HG03558 (cell line): Measurements from ENCODE around the gene KRTAP9-6.
"Not testable (repeated sequence)": the region's sequence is repeated elsewhere in the genome, so short reads cannot be mapped to it uniquely, and the experiment has no call there.

Experiments
- ATAC-seq: cut with Tn5 transposase; IDR thresholded peaks from one replicate; pipeline ENCODE4 v1.9.1; 2021; ENCODE audit warnings: moderate number of reproducible peaks; ENCODE audit not compliant: unreplicated experiment; ENCODE audit errors: extremely low read depth

KRTAP9-6 gene

DNA sequence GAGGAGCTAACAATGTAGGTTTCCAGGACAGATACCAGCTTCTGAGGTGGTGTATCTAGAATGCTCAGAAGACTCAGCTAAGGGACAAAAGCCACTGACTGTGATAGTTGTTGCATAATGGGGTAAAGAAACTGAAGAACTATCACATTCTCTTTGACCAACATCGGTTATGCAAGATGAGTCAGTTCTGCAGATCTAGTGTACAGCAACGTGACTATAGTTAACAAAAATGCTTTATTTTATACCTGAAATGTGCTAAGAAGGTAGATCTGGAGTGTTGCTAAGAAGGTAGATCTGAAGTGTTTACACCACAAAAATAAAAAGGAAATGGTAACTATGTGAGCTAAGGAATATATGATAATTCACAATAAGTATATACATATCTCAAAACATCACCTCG lies 2.5 kb downstream of the KRTAP9-6 start:
- no peak for ATAC-seq

DNA sequence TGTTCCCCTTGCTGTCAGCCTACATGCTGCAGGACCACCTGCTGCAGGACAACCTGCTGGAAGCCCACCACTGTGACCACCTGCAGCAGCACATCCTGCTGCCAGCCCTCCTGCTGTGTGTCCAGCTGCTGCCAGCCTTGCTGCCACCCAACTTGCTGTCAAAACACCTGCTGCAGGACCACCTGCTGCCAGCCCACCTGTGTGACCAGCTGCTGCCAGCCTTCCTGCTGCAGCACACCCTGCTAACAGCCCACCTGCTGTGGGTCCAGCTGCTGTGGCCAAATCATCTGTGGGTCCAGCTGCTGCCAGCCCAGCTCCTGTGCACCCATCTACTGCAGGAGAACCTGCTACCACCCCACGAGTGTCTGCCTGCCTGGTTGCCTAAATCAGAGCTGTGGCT lies 6.1 kb downstream of the KRTAP9-6 start:
- ATAC-seq, result not testable (repeated sequence)

DNA sequence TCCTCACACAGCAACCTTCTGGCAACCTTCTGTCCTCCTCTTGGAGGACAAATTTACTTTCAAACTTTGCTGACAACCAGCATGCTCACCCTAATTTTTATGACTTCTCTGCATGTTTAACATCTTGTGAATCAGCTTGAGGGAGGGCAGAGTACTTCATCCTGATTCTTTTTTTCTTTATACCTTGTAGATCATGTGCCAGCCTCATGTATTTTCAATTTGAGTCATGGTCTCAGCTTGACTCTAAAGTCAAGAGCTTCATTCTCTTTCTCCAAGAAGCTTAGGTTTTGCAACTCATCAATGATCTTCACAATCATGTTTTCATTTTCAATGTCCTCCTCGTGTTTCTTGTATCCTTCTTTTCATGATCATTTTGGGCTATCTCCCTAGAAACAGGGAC lies 6.7 kb downstream of the KRTAP9-6 start:
- no peak for ATAC-seq

DNA sequence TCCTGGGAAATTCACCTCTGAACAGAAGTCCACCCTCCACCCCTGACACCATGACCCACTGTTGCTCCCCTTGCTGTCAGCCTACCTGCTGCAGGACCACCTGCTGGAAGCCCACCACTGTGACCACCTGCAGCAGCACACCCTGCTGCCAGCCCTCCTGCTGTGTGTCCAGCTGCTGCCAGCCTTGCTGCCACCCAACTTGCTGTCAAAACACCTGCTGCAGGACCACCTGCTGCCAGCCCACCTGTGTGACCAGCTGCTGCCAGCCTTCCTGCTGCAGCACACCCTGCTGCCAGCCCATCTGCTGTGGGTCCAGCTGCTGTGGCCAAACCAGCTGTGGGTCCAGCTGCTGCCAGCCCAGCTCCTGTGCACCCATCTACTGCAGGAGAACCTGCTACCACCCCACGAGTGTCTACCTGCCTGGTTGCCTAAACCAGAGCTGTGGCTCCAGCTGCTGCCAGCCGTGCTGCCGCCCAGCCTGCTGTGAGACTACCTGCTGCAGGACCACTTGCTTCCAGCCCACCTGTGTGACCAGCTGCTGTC lies 10.5 kb downstream of the KRTAP9-6 start, which contains the start of gene KRTAP9-7:
KRTAP9-7 (plus strand) TSS at position 51 of the 543 bp plus-strand sequence; CDS start at position 51, 0 bp downstream.
- ATAC-seq, result not testable (repeated sequence)

DNA sequence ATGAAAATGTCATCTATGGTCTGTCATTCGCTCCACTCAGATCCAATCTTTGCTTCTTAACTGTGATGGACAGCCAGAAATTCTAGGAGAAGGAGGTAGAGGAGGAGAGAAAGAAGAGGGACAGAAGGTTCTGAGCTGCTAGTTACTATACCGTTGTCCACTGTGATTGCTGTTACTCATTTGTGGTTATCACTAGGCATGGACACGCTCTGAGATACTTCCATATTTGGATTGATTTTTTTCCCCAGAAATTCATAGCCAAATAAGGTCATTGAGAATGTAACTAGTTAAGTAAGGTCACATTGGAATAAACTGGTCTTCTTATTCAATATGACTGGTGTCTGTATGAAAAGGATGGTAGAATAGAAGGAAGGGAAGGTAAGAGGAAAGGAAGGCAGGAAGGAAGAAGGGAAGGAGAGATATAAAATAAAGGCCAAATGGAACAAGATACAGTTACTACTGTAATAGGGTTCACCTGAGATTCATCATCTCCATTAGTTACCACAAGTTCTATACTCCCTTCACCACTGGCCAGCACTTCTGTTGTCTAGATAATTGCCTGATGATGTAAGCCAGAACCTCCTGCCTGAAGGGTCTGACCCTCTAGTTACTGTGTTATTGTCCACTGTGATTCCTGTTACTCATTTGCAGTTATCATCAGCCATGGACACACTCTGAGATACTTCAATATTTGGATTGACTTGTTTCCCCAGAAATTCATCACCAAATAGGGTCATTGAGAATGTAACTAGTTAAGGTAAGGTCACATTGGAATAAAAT lies 13.2 kb downstream of the KRTAP9-6 start:
- ATAC-seq, result no peak

DNA sequence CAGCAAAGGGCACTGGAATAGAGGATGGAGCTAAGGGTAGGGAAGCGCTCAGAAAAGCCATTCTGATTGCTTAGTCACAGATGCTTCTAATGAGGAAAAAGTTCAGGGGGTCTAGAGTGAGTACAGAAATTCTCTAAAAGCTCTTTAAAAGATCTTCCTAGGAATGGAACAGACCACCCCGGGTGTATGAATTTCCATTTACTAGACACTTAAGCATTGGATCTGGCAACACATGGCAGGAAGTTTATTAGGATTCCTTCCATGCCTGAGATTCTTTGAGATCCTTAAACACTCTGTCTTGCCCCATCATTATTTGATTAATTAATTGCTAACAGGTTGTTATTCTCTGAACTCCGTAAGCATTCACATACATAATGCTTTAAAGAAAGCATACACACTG lies 18.9 kb downstream of the KRTAP9-6 start:
- ATAC-seq, result no peak

DNA sequence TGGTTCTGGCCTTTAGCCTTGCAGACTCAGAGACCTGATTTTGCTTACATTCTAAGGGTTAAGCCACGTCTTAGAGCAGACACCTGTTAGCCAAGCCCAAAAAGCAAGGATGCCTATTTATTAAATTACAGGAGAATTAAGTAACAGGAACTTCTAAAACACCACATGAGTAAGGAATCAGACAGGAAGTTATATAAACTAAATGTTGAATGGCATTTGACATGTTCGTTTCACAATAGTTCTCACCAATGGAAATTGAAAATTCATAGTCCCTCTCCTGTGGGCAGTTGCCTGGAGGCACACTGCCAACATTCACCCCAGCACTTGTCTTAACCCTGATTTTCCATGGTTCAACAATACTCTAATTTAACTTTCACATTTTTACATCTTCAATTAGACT lies 19.4 kb downstream of the KRTAP9-6 start:
- no peak for ATAC-seq

DNA sequence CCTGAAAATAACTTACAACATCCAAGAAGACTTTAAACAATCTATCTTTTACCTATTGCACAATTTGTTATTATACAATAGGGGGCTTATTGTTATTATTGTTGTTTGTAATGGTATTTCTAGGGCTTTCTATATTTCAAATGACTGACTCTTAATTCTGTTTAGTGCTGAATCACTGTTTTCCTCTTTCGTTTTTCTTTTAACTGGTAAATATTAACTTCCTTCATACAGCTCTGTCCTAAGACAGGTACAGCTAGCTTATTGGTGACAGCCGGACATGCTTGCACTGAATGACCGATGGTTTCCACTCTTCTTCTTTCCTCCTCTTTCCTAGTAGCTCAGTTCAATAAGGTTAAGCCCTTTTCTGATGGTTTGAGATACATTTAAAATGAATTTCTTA lies 21.9 kb downstream of the KRTAP9-6 start:
- ATAC-seq, result no peak

DNA sequence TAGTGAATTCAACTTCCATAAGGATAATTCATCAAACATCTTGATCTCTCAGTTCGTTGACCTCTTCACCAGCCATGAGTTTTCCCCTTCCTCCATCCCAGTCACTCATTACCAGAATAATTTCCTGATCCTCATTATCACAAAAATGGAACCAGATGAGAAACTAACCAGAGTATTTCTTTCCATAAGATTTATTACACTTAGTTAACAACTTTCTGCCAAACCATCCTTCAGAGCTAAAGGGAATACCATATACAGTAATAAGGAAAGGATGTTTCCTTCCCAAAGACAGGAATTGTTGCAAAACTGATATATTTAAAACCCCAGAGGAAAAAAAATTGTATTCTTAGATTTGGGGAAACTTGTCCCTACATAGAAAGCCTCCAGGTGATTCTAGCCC lies 28.8 kb downstream of the KRTAP9-6 start:
- no peak for ATAC-seq

DNA sequence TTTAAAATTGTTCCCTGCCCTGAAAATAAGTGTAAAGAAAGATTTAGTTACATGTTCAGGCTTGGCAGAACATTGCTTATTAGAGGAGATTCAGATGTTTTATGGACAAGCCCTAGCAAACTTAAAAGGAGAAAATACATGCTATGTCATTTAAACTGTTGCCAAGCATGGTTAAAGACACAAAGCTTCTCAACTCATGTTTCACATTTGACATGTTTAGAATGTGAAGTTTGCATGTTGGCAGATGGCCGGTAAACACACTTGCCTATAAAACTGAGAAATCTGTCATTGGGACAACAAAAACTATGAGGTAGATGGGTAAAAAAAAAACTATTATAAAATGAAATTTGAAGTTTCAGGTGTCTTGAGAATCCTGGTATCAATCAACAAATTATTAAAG lies 31.7 kb downstream of the KRTAP9-6 start:
- no peak for ATAC-seq

DNA sequence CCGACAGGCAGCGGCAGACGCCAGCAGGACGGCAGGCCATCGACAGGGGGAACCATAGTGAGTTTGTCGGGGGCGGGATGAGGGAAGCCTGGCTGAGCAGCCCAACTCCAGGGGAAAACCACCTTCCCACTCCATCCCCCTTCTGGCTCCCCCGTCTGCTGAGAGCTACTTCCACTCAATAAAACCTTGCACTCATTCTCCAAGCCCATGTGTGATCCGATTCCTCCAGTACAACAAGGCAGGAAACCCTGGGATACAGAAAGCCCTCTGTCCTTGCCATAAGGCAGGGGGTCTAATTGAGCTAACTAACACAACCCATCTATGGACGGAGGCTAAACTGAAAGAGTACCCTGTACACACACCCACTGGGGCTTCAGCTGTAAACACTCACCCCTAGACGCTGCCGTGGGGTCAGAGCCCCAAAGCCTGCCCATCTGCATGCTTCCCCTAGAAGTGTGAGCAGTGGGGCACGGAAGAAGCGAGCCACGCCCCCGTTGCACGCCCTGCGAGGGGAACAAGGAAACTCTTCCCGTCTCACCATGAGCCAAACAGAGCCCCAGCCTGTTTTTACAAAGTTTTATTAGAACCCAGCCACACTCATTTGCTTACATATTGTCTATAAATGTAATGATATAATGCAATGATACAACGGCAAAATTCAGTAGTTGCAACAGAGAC lies 33.4 kb downstream of the KRTAP9-6 start:
- no peak for ATAC-seq

DNA sequence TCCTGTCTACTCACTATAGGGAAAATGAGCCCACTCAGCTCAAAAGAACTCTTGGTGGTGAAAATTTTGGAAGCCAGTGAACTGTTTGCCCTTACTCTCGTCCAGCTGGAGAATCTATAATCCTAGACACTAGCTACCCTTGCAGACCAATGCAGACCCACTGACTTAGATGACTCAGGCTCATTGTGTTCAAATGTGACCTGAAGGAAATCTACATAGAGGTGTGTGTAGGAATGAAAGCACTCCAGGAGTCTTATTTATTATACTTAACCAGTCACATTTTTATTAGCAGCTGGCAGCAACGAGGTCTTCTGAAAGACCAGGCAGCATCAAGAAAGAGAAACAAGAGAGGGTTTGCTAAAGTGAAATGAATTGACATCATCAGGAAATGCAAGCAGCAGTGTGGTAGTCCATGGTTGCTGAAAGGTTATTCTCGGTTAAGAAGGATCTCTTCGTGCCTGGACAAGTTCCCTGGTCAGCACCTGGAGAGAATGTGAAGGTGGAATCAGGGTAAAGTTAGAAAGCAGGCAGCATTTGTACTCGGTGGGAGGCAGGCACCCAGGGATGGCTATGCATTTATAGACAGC lies 36.1 kb downstream of the KRTAP9-6 start:
- ATAC-seq, result no peak

DNA sequence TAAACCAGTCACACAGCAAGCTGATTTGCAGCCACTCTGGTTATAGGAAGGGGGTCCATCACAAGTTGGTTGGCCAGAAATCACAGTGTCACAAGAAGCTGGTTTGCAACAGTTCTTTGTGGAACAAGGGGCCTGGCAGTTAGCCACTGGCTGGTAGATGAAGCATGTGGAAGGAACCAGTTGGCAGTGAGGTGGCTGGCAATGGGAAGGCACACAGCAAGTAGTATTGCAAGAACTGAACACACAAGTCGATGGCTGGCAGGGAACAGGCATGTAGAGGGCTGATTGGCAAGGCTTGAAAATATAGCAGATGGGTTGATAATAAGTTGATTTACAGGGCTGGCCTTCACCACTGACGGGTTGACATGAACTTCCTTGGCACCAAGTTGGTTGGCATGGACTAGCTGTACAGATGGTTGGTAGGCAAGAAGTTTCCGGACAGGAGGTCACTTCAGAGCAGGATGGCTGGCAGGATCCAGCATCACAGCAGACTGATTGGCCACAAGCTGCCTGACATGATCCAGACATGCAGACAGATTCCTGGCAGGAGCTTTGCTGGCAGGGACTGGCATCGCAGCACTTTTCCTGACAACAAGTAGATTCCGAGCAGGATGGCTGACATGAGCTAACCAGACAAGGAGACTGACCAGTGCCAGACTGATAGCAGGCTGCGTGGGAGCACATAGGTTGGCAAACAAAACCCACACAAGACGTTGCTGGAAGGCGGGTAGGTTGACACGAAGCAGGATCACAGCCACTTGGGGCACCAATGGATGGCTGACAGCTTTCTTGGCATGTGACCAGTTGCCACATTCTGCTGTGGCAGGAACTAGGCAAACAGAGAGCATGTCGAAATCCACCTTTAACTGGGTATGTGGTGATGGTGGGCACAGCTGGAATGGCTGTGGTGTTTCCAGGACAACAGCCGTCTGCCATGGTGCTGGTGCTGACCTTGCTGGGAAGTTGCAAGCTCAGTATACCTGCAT lies 37.0 kb downstream of the KRTAP9-6 start, which contains the start of gene KRTAP29-1:
KRTAP29-1 (minus strand) TSS at position 936 of the 986 bp plus-strand sequence; CDS start at position 936, 0 bp downstream.
- no peak for ATAC-seq

DNA sequence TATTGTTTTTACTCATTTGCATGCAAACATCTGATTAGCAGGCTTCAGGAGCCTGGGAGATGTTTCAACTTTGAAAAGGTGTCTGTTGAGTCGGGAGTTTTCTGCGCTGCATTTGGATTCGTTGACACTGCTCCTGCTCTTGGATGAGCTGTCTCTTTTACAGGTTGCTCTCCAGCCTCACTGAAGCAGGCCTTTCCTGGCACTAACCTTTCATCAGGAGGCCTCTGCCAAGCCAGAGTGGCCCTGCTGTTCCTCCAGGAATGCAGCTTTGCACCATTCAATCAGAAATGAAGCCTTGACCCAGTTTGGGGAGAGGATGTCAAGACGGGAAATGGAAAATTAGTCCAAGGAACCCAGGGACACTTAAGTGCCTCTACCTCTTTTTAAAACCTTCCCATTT lies 37.8 kb downstream of the KRTAP9-6 start:
- no peak for ATAC-seq

DNA sequence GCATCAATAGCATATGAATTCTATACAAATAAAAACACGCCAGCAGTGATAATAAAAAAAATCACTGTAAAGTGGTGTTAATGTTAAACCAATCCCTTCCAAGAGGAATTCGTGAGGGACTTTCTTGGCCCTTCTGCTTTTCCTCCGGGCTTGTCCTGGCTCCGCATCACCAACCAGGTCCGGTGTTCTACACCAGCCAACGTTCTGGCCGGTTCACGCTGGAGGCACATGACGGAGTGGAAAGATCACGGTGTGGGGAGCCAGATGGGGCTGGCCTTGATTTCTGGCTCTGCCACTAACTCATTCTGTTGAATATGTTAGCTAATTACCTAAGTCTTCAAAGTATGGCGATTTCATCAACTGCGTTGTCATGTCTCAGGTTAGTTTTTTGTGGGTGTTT lies 38.9 kb downstream of the KRTAP9-6 start:
- no peak for ATAC-seq

DNA sequence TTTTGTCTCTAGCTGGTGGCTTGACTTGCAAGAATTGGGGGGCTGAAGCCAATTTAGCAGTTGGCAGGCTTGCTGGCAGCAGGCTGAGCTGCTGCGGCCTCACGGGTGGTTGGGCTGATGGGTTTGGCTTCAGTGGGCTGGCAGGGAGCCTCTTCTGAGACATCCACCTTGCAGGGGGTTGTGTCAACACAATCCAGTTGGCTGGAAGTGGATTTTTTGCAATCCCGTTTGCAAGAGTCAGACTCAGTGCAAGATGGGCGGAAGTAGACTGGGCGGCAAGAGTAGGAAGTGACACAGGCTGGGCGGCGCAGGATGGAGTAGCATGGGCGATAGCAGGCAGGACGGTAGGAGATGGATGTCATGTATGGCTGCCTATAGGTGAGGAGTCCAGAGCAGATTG lies 42.5 kb downstream of the KRTAP9-6 start:
- no peak for ATAC-seq

DNA sequence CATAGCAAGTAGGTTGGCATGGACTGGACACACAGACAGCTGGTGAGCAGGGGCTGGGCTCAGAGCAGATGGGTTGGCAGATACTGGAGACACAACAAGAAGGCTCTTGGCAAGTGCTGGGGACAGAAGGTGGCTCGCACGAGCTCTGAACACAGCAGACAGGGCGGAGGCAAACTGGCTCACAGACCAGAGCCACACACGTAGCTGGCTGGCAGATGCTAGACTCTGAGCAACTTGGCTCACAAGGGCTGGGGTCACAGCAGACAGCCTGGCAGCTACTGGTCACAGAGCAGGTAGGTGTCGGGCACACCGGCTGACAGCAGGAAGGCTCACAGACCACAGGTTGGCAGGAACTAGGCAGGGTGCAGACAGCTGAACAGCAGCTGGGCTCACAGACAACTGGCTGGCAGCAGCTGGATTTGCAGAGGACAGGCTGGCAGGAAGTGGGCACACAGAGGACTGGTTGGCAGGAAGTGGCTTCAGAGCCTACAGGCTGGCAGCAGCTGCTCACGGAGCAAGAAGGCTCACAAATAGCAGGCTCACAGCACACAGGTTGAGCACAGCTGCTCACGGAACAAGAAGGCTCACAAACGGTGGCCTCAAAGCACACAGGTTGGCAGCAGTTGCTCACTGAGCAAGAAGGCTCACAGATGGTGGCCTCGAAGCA lies 43.2 kb downstream of the KRTAP9-6 start:
- ATAC-seq, result no peak

DNA sequence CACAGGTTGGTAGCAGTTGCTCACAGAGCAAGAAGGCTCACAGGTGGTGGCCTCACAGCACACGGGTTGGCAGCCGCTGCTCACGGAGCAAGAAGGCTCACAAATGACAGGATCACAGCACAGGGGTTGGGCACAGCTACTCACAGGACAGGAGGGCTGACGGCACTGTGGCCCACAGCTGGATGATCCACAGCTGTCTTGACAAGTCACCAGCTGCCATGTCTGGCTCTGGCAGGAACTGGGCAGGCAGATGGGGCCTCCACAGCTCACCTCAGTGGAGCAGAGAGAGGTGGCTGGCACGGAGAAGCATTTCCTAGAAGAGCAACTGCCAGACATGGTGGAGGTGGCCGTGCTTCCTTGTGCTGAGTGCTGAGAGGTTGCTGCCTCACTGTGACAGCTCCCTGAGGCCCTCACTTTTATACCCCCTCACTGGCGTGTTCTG lies 43.8 kb downstream of the KRTAP9-6 start, which contains the start of gene KRTAP16-1:
KRTAP16-1 (minus strand) TSS at position 392 of the 442 bp plus-strand sequence; CDS start at position 336, 56 bp downstream.
- ATAC-seq, result no peak

DNA sequence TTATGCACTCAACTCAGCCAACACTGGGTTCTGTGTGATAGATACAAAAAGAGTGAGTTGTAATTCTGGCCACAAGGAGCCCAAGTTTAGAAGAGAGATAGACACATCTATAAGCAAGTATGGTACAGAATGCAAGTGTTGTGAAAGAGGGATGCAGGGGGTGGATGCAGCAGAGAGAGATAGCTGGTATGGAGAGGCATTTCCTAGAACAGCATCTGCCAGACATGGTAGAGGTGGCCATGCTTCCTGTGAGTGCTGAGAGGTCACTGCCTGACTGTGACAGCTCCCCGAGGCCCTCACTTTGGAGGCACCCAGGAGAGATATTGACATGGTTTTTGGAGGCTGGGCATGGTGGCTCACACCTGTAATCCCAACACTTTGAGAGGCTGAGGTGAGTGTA lies 45.9 kb downstream of the KRTAP9-6 start:
- no peak for ATAC-seq
